GM19035 (cell line): ENCODE results near the gene PON3.

ENCODE experiments used
- ATAC-seq: cut with Tn5 transposase; IDR thresholded peaks from one replicate; pipeline ENCODE4 v1.9.1; 2021; ENCODE audit not compliant: unreplicated experiment

PON3 gene

GRCh38 chr7:95396136-95397032, at the start of gene PON3:
TSS of gene PON3 (minus strand) at chr7:95396375. CDS start at chr7:95396350, 25 bp downstream.
- ATAC-seq: no peak

GRCh38 chr7:95444796-95445195, 48.6 kb upstream of the PON3 start:
- ATAC-seq: no peak

- no peak for ATAC-seq
These were observed 45.1 kb upstream of the PON3 start for GRCh38 chr7:95441042-95441823.

DNA sequence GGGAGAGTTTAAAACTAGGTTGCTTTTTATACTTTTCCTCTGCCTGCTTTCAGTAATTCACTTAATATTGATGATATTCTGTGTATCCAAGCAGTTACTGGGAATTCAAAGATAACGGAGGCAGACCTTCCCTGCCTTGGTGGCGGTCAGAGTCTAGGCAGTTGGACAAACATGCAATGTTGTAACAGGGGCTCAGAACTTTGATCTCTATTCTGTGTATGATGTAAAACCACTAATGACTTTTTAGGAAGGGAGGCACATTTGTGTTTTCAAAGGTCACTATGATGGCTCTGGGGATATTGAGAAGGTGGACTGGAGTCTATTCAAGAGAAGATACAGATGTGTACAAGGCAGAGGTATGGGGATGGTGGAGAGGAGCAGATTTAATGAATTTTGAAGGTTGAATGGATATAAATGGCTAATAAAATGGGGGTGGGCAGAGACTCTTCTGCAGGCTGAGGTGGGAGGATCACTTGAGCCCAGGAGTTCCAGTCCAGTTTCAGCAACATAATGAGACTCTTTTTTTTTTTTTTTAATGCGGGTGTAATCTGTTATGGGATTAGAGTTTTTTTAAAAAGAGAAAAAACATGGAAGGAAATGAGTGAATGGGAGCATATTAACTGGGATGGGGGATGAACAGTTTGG, 44.3 kb upstream of the PON3 start:
- ATAC-seq: no peak

DNA sequence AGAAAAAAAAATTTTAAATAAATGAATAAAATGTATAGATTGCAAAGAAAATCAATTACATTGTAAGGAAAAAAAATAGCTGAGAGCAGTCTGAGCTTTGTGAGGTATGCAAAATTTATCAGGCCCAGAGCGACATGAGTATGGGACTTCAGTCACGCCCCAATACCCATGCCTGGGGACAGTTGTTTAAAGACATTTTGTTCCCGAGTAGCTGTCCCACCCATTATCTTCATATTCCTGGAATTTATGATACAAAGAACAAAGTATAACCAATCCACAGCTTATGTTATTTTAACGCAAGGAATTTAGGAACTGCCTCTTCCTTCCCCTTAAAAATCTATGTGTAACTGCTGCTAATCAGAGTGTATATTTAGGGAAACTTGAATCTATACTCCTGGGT, 40.2 kb upstream of the PON3 start:
- ATAC-seq: no peak

GRCh38 chr7:95435422-95435780, 39.2 kb upstream of the PON3 start:
- no peak for ATAC-seq

- peak; percentile 97 for ATAC-seq
These were observed 38.6 kb upstream of the PON3 start, which contains the start of gene PON2 for GRCh38 chr7:95434557-95435421. TSS of gene PON2 (minus strand) at chr7:95435028. CDS start at chr7:95434951, 77 bp downstream.

DNA sequence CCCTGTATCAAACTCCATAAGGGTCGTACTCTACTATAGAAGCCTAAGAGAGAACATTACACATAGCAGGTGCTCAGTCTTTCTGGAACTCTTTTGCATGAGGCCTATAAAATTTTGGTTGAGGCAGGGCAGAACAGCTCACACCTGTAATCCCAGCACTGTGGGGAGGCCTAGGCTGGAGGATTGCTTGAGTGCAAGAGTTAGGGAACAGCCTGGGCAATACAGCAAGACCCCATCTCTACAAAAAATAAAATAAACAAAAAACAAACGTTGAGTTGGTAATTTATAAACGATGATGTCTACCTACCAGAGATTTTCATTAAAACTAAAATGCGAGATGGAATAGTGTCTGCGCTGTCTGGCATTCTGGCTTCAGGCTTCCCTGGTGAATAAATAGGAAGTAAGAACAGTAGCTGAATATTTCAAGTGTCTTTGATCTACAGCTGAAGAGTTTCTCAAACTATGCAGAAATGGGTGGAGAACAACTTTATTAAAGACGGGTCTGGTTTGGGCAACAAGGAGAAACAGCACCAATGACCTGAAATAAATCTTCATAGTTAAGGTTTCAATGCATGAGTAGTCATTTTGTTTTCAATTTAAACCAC, 37.9 kb upstream of the PON3 start:
- ATAC-seq: no peak

DNA sequence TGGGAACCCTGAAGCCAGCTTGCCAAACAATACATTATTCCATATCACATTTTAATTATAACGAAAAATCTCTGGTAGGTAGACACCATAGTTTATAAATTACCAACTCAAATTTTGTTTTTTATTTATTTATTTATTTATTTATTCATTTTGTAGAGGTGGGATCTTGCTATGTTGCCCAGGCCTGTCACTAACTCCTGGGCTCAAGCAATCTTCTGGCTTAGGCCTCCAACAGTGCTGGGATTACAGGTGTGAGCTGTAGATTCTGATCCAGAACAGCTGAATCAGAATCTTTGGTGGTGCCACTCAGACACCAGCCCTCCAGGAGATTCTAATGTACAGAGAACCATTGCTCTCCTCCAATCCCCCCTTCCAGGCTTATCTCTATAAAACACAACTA, 37.0 kb upstream of the PON3 start:
- no peak for ATAC-seq

GRCh38 chr7:95432606-95433005, 36.4 kb upstream of the PON3 start:
- no peak for ATAC-seq

- ATAC-seq: no peak
These were observed 34.7 kb upstream of the PON3 start for GRCh38 chr7:95430864-95431263.

- ATAC-seq: no peak
These were observed 33.2 kb upstream of the PON3 start for GRCh38 chr7:95429241-95429990.

DNA sequence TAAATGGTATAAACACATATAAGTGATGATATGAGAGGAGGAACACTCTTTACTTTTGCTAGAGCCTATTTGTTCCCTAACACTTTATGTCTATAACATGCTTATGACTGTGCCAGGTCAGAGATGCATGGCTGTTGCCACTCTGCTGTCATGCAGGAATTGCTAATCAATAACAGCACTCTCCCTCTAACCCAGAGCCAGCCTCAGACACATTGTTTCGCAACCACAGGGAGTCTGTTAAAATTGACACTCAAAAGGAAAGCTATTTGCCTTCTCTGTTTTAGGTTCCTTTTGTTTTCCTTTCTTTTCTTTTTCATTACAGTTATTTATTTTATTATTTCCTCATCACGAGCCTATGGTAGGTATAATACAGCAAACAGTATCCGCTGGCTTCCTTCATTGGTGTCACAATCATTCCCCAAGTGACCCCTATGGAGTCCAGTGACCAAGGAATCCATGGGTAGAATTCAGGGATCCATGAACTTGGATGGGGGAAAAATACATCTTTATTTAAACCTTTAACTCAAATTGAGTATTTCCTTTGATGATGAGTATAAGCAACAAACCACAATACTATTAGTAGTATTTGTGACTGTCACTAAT, 31.8 kb upstream of the PON3 start:
- ATAC-seq: no peak

DNA sequence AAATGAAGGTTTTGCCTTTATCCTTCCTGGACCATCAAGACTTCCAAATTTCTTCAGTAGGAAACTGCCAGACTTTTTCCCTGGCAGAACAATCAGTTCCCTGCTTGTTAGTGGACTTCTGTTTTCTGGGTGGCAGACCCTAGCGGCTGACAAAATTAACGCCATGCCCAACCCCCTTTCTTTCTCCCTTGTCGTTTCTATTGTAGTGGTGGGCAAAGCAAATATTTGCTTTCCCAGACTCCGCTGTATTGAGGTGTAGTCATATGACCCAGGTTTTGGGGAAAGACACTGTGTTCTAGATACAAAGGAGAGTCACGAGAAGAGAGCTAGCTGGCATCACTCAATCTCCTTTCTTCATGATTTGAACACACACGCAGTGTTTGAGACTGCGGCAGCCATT, 31.0 kb upstream of the PON3 start:
- no peak for ATAC-seq

DNA sequence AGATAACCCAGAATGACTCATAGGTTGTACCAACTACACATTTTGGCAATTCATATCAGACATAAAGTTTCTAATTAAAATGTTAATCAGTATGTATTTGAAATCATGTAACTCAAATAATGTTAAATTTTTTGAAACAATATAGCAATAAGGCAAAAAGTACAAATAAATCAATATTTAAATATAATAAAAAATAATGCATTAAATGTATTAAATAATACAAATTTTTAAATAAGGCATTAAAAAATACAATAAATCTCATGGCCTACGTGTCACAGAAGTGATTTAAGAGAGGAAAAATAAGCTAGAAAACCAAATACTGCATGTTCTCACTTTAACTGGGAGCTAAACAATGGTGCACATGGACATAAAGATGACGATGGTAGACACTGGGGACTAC, 29.5 kb upstream of the PON3 start:
- no peak for ATAC-seq

GRCh38 chr7:95424716-95425115, 28.5 kb upstream of the PON3 start:
- no peak for ATAC-seq

DNA sequence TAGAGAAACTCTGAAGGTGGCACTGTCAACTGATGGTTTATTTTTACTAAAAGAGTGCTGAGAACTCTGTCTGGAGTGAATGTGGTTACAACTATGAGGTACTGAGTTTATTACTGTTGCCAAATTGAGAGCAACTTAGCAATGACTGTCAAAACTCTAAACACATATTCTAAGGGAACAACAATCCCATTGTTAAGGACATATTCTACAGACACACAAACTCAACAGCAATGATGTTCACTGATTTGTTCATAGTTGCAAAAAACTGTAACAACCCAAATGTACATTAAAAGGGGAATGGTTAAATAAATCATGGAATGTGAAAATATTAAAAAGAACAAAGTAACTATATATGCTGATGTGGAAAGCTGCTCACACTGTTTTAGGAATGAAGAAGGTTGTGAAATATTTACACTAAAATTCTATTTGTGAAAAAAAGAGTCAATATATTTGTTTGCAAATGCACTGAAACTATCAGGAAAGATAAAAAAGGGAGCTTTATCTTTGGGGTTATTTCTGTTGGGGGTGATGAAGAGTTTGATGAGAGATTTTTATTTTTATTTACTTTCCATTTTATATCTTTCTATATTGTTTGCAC, 25.8 kb upstream of the PON3 start:
- ATAC-seq: no peak

DNA sequence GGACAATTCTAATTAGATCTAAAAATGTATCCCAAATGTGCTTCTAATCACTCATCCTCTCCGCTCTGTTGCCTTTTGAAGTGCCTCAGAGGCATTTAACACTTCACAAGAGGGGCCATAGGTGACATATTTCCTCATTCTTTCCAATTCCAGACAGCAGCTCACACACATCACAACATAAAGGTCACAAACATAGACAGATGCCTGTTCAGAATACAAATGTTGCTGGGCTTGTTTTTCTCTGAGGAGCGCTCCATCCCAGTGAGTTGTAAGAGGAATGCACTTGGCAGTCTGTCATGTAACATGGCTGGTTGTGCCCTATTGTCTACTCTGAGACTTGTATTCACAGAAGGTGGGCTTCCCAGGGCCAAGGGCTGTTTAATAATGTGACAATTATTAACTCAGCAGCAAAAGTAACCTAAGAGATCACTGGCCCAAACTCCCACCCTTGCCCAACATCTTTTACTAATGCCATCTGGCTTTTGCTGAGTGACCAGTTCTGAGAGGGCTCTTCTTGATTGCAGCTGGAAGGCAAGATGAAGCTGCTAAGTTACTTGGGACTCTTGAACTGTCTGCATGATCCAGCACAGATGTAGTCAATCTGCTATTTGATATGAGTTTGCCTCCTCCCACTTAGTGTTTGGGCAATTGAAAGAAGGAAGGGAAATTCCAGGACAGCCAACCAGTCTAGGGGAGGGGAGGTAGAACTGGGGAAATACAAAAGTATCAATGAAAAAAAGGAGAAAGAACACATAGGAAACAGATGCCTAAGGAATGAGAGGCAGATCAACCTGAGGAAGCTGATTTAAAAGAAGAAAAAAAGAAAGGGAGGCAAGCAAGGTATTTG, 25.0 kb upstream of the PON3 start:
- ATAC-seq: no peak
